Naive thymus-derived CD4-positive, alpha-beta T cell (primary cell): ENCODE measurements around the gene SERTAD2. TPM values are rescaled to one million over a fixed set of nuclear protein-coding genes. Genes with fewer than 3 reads are reported as not detected.

Experiments used
- ATAC-seq: fragments of 150-1000 bp; cut with Tn5 transposase; 2 replicates; pipeline ENCODE4 v1.10.0; 2021; ENCODE audit warnings: mild to moderate bottlenecking, moderate library complexity
- CTCF ChIA-PET: fragments of 350-600 bp; sonication (Branson Sonifier 250); formaldehyde crosslinking; loops from one replicate; lab custom pipeline; 2021; ENCODE audit warnings: antibody characterized with exemption; lab: Charles Lee
- POLR2A ChIA-PET: fragments of 350-600 bp; sonication (Branson Sonifier 250); formaldehyde crosslinking; loops from one replicate; lab custom pipeline; 2021; ENCODE audit warnings: antibody characterized with exemption, inconsistent platforms; lab: Charles Lee
- DNase-seq, 9 donors: peaks; one replicate each; pipeline versions ENCODE4 v3.0.0 to v3.0.0-alpha.2; 2020 to 2022; ENCODE audit warnings: mixed read lengths in 1 of 9
- H3K27ac ChIP-seq: one replicate; pipeline ENCODE4 v1.7.0; 2013; ENCODE audit warnings: mild to moderate bottlenecking, low read depth, low read length, moderate library complexity
- H3K27me3 ChIP-seq, 2 donors: one replicate each; pipeline ENCODE4 v1.7.0; 2013; ENCODE audit warnings: low read length in 2 of 2, mild to moderate bottlenecking in 2 of 2, moderate library complexity in 2 of 2; ENCODE audit not compliant: control insufficient read depth in 2 of 2, insufficient read depth in 2 of 2
- H3K36me3 ChIP-seq, 3 experiments: 1 replicate in 2 of 3; 2 replicates in 1 of 3; pipeline ENCODE4 v1.7.0; 2013; ENCODE audit warnings: low read length in 3 of 3, mild to moderate bottlenecking in 3 of 3, moderate library complexity in 1 of 3; ENCODE audit not compliant: insufficient read depth in 3 of 3, control insufficient read depth in 2 of 3
- H3K4me1 ChIP-seq, 2 donors: one replicate each; pipeline ENCODE4 v1.7.0; 2013; ENCODE audit warnings: low read length in 2 of 2, mild to moderate bottlenecking in 2 of 2, moderate library complexity in 1 of 2; ENCODE audit not compliant: control insufficient read depth in 2 of 2, insufficient read depth in 2 of 2
- H3K4me3 ChIP-seq: 2 replicates; pipeline ENCODE4 v1.7.0; 2013; ENCODE audit warnings: mild to moderate bottlenecking, low read length
- H3K9me3 ChIP-seq, 3 experiments: 1 replicate in 2 of 3; 2 replicates in 1 of 3; pipeline ENCODE4 v1.7.0; 2013; ENCODE audit warnings: low read length in 3 of 3; ENCODE audit not compliant: control insufficient read depth in 2 of 3
- H3K27ac Mint-ChIP-seq, 9 donors: one replicate each; pipeline ENCODE4 v1.8.0; 2020 to 2022; ENCODE audit warnings: mixed read lengths in 9 of 9, mild to moderate bottlenecking in 8 of 9, moderate library complexity in 5 of 9, inconsistent platforms in 2 of 9
- H3K27me3 Mint-ChIP-seq, 5 donors: one replicate each; pipeline ENCODE4 v1.8.0; 2021 to 2022; ENCODE audit warnings: mixed read lengths in 5 of 5, mild to moderate bottlenecking in 1 of 5
- H3K36me3 Mint-ChIP-seq, 5 donors: one replicate each; pipeline ENCODE4 v1.8.0; 2020 to 2022; ENCODE audit warnings: mixed read lengths in 5 of 5, mild to moderate bottlenecking in 3 of 5, inconsistent platforms in 1 of 5
- H3K4me1 Mint-ChIP-seq, 7 donors: one replicate each; pipeline ENCODE4 v1.8.0; 2020 to 2022; ENCODE audit warnings: mixed read lengths in 7 of 7, mild to moderate bottlenecking in 3 of 7, inconsistent platforms in 1 of 7
- H3K4me3 Mint-ChIP-seq, 10 donors: one replicate each; pipeline ENCODE4 v1.8.0; 2020 to 2022; ENCODE audit warnings: mild to moderate bottlenecking in 10 of 10, mixed read lengths in 10 of 10, moderate library complexity in 6 of 10, inconsistent platforms in 2 of 10
- H3K9me3 Mint-ChIP-seq, 11 donors: one replicate each; pipeline ENCODE4 v1.8.0; 2020 to 2022; ENCODE audit warnings: mixed read lengths in 11 of 11, mild to moderate bottlenecking in 4 of 11, inconsistent platforms in 1 of 11, moderate library complexity in 1 of 11
- intact Hi-C, 2 donors: fragments of 100-400 bp; cut with micrococcal nuclease; formaldehyde crosslinking; loops; one replicate each; pipeline ENCODE4 v1.15.1; 2023
- polyA plus RNA-seq, 2 donors: library from polyadenylated mRNA; unstranded; fragments of 300-500 nt; fragmentation: Illumina TruSeq; gene quantifications; one replicate each; pipeline ENCODE4 v1.2.3, GENCODE V29; 2021
- total RNA-seq, 6 experiments: library from RNA in 5 of 6; stranded (reverse) in 5 of 6; gene quantifications; 1 replicate in 5 of 6; 2 replicates in 1 of 6; pipeline ENCODE4 v1.2.3 and lab custom pipeline; 2021 to 2026

The SERTAD2 gene
- total and polyA plus RNA-seq, 7 experiments from 2014 or later: 5.2 to 43.8 (median 35.0) TPM

DNA sequence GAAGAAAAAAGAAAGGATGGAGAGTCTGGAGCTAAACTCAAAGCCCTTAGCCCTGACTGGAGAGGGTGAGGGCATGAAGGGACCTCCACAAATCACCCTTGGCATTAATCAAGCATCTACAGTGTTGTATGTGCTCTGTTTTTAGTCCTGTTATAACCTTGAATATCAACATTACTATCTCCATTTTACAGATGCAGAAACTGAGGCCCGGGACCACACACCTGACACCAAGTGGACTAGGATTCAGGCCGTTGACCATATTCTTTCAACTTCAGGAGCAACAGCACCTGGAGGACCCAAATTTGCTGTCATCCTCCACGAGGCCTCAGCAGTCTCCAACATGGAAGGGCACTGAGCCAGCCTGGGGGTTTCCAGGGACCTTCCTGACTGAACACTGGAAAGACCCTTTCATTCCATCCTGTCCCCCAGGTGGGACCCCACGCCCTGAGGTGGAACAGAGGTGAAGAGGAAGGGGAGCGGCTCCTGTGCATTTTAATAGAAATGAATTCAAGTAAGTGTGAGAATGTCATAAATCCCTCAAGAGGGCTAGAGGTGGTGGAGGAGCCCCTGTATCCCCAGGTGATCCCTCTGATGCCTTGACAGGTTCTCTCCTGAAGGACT, 41.0 kb downstream of the SERTAD2 start:
- ATAC-seq: no peak
- Mint-ChIP-seq H3K27ac (no peak overlapping the region), H3K4me1 (peaks cover 5 to 16% (median 8%) of the 10 kb centered on the region in 7 donors), H3K9me3 (no peaks in the 10 kb centered on the region), H3K4me3 (no peak overlapping the region), H3K36me3 (no peaks in the 10 kb centered on the region), H3K27me3 (peaks cover 0 to 27% (median 0%) of the 10 kb centered on the region in 5 donors)
- ChIA-PET CTCF (interaction anchor here (0.5 kb wide), 1 partner anchor 56 kb away, joined by 3 read pairs; no protein-coding TSS in a partner anchor), POLR2A (no interaction called here)
- peaks cover 7 to 13% of the 10 kb centered on the region in 2 donors for H3K4me1 ChIP-seq
- H3K27ac ChIP-seq: no peak overlapping the region
- DNase-seq: peak in 1 of 9 donors; percentile 18
- H3K36me3 ChIP-seq: no peaks in the 10 kb centered on the region
- no peaks in the 10 kb centered on the region for H3K27me3 ChIP-seq
- intact Hi-C loops: no loop called here
- H3K4me3 ChIP-seq: no peak overlapping the region
- no peaks in the 10 kb centered on the region for H3K9me3 ChIP-seq

DNA sequence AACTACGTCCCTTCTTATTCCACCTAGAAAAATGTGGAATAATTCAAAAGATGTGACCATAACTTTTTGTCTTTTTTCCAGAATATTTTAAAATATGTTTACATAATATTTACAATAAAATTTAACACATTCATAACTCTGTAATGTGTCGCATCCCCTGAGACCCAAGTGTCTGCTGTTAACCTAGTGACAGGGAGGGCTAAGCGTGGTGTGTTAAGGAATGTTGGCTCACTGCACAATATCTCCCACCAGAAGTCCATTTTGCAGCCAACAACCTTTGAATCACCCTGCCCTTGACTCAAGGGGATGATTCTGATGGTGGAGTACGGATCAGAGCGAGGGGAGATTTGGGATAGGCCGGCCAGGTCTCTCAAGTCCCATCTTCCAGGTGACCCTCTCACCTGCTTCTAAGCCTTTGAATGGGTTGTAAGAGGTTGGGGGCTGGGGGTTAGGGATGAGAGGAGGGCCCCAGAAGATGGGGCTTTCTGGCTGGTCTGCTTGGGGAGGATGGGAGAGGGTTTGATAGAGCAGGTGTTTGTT, 43.3 kb downstream of the SERTAD2 start:
- H3K27me3 ChIP-seq: no peaks in the 10 kb centered on the region
- no peak for ATAC-seq
- no peak for DNase-seq
- Mint-ChIP-seq H3K27ac (peak overlapping the region in 4 of 9 donors; percentile 31 to 73 (median 66)), H3K27me3 (peaks cover 0 to 27% (median 0%) of the 10 kb centered on the region in 5 donors), H3K9me3 (no peaks in the 10 kb centered on the region), H3K4me1 (peaks cover 0 to 33% (median 21%) of the 10 kb centered on the region in 7 donors), H3K36me3 (no peaks in the 10 kb centered on the region), H3K4me3 (peak overlapping the region in 9 of 10 donors; percentile 15 to 86 (median 63))
- H3K4me3 ChIP-seq: no peak overlapping the region
- H3K27ac ChIP-seq: no peak overlapping the region
- CTCF ChIA-PET: no interaction called here
- POLR2A ChIA-PET: interaction anchor here (1.2 to 1.4 kb wide), 2 partner anchors 41 to 159 kb away, joined by 3 to 4 read pairs; no protein-coding TSS in a partner anchor
- H3K4me1 ChIP-seq: peaks cover 17 to 27% of the 10 kb centered on the region in 2 donors
- no peaks in the 10 kb centered on the region for H3K9me3 ChIP-seq
- H3K36me3 ChIP-seq: no peaks in the 10 kb centered on the region
- intact Hi-C loops: no loop called here

DNA sequence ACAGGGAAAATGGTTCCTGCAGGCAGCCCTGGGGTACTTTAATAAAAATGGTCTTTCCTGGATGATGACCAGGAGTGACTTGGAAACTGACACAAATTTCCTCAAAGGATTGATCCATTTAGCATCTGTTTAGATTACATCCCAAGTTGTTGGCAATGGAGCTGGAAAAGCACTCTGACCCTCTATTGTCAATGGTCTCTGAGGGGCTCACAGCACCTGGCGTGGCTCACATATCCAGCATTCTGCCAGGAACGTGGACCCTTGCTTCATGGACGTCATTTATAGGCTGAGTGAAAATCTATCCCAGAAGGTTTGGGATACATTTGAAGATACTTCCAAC, 43.8 kb downstream of the SERTAD2 start:
- Mint-ChIP-seq H3K27me3 (peaks cover 0 to 24% (median 0%) of the 10 kb centered on the region in 5 donors), H3K36me3 (no peaks in the 10 kb centered on the region), H3K4me1 (peaks cover 0 to 33% (median 21%) of the 10 kb centered on the region in 7 donors), H3K9me3 (no peaks in the 10 kb centered on the region), H3K4me3 (peak overlapping the region; percentile 59 to 86 (median 67)), H3K27ac (peak overlapping the region in 8 of 9 donors; percentile 51 to 82 (median 70))
- H3K9me3 ChIP-seq: no peaks in the 10 kb centered on the region
- DNase-seq (no peak), ATAC-seq (no peak)
- H3K36me3 ChIP-seq: no peaks in the 10 kb centered on the region
- H3K4me1 ChIP-seq: peaks cover 17 to 27% of the 10 kb centered on the region in 2 donors
- H3K27me3 ChIP-seq: no peaks in the 10 kb centered on the region
- CTCF ChIA-PET: interaction anchor here (0.6 to 1.3 kb wide), 2 partner anchors 9 to 19 kb away, joined by 3 read pairs; no protein-coding TSS in a partner anchor
- peak overlapping the region; percentile 64 for H3K27ac ChIP-seq
- intact Hi-C loops: loop anchor here (1.0 to 10.0 kb wide), 8 partner anchors 34 to 498 kb away; partner anchors contain the start of genes AFTPH (in 1 of the 2), CEP68 (in 1 of the 2), PELI1 (in 1 of the 2) and SERTAD2 (in 1 of the 2)
- peak overlapping the region; percentile 66 for H3K4me3 ChIP-seq
- POLR2A ChIA-PET: interaction anchor here (0.8 to 1.4 kb wide), 5 partner anchors 29 to 222 kb away, joined by 3 to 4 read pairs (median 3); no protein-coding TSS in a partner anchor

DNA sequence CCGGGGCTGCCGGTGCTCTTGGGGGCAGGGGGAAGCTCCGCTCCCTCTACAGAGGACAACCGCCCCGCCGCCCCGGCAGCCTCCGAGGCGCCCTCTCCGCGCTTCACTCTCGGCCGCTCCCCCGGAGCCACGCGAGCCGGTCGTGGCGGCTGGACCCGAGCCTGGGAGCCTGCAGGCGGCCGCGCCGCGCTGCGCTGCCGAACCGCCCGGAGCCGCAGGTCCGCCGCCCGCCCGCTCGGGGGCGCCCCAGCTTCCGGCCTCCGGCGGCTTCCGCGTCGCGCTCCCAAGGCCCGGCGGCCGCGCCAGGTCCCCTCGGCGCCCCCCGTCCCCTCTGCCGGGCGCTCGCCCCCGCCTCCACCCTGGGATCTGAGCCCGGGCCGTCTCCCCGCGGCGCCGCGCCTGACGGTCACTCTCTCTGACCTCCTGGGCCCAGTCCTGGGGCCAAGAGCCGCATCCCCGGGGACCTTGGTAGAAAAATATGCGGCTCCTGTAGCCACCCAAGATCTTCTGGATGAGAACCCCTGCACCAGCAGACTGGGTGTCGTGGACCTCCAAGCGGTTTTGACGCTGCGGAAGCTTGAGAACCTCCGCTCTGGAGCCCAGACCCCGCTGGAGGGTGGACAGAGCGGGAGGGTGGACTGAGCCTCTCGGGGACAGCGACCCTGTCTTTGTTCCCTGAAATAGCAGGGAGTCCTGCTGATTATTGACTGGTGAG, 44.3 kb downstream of the SERTAD2 start:
- ATAC-seq (peak; percentile 81), DNase-seq (peak; percentile 49 to 85 (median 78))
- peak overlapping the region in 8 of 9 donors; percentile 51 to 82 (median 66) for H3K27ac Mint-ChIP-seq
- H3K27ac ChIP-seq: peak overlapping the region; percentile 64
- ChIA-PET CTCF (interaction anchor here (0.6 to 1.5 kb wide), 4 partner anchors 9 to 255 kb away, joined by 3 read pairs; no protein-coding TSS in a partner anchor), POLR2A (interaction anchor here (0.8 to 2.1 kb wide), 9 partner anchors 11 to 222 kb away, joined by 3 to 6 read pairs (median 3); no protein-coding TSS in a partner anchor)
- H3K27me3 Mint-ChIP-seq: peaks cover 0 to 24% (median 0%) of the 10 kb centered on the region in 5 donors
- peaks cover 17 to 27% of the 10 kb centered on the region in 2 donors for H3K4me1 ChIP-seq
- H3K27me3 ChIP-seq: no peaks in the 10 kb centered on the region
- peaks cover 0 to 5% (median 0%) of the 10 kb centered on the region in 11 donors for H3K9me3 Mint-ChIP-seq
- H3K9me3 ChIP-seq: no peaks in the 10 kb centered on the region
- peak overlapping the region; percentile 61 to 86 (median 72) for H3K4me3 Mint-ChIP-seq
- H3K36me3 ChIP-seq: no peaks in the 10 kb centered on the region
- H3K4me3 ChIP-seq: peak overlapping the region; percentile 66
- intact Hi-C loops: loop anchor here (1.0 to 10.0 kb wide), 8 partner anchors 35 to 497 kb away; partner anchors contain the start of genes AFTPH (in 1 of the 2), CEP68 (in 1 of the 2), PELI1 (in 1 of the 2) and SERTAD2 (in 1 of the 2)
- peaks cover 0 to 33% (median 21%) of the 10 kb centered on the region in 7 donors for H3K4me1 Mint-ChIP-seq
- peaks cover 0 to 4% (median 0%) of the 10 kb centered on the region in 5 donors for H3K36me3 Mint-ChIP-seq

DNA sequence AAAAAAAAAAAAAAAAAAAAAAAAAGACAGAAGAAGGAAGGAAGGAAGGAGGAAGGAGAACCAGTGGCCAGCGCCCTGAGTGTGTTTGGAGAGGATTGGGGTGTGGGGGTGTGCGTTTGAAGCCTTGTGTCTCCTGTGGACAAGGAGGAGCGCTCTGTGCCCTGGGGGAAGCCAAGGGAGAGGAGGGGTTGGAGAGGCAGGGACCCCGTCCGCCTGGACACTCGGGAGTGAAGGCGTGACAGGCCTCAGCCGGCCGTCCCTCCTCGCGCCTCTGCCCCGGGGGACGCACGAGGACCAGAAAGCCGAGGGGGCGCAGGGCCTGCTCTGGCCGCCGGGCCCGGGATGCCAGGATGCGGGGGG, 44.9 kb downstream of the SERTAD2 start:
- Histone ChIP-seq H3K36me3 (no peaks in the 10 kb centered on the region), H3K27me3 (no peaks in the 10 kb centered on the region), H3K27ac (peak overlapping the region; percentile 52), H3K4me3 (peak overlapping the region; percentile 55), H3K9me3 (no peaks in the 10 kb centered on the region), H3K4me1 (peaks cover 17 to 27% of the 10 kb centered on the region in 2 donors)
- ATAC-seq (peak; percentile 3), DNase-seq (no peak)
- ChIA-PET CTCF (interaction anchor here (0.6 to 1.5 kb wide), 3 partner anchors 10 to 256 kb away, joined by 3 read pairs; no protein-coding TSS in a partner anchor), POLR2A (interaction anchor here (0.7 to 2.1 kb wide), 11 partner anchors 10 to 487 kb away, joined by 3 to 6 read pairs (median 3); no protein-coding TSS in a partner anchor)
- peaks cover 0 to 9% (median 0%) of the 10 kb centered on the region in 5 donors for H3K36me3 Mint-ChIP-seq
- intact Hi-C loops: loop anchor here (1.0 to 10.0 kb wide), 8 partner anchors 35 to 497 kb away; partner anchors contain the start of genes AFTPH (in 1 of the 2), CEP68 (in 1 of the 2), PELI1 (in 1 of the 2) and SERTAD2 (in 1 of the 2)
- peaks cover 0 to 24% (median 0%) of the 10 kb centered on the region in 5 donors for H3K27me3 Mint-ChIP-seq
- H3K9me3 Mint-ChIP-seq: peaks cover 0 to 10% (median 0%) of the 10 kb centered on the region in 11 donors
- peak overlapping the region in 8 of 9 donors; percentile 54 to 91 (median 78) for H3K27ac Mint-ChIP-seq
- peak overlapping the region; percentile 72 to 85 (median 80) for H3K4me3 Mint-ChIP-seq
- peaks cover 0 to 33% (median 21%) of the 10 kb centered on the region in 7 donors for H3K4me1 Mint-ChIP-seq
